IMR-90 (cell line): ENCODE results near the gene DOCK2. TPM values are rescaled to one million over a fixed set of nuclear protein-coding genes. Genes with fewer than 3 reads are reported as not detected.

Source experiments
- ATAC-seq: fragments of 200-7000 bp; cut with Tn5 transposase; 2 replicates; pipeline ENCODE4 v1.9.1; 2020; ENCODE audit warnings: low read depth, mild to moderate bottlenecking, moderate library complexity
- BruUV-seq: library from RNA; stranded (reverse); fragments of 400-500 nt; replicated peaks from 2 replicates; lab custom pipeline; 2021; lab: Mats Ljungman, UMichigan
- CTCF ChIA-PET: fragments of 300-600 bp; formaldehyde crosslinking; extraction: SDS; loops from one replicate; lab custom pipeline; 2021; ENCODE audit warnings: antibody characterized with exemption; lab: Yijun Ruan, JAX
- POLR2A ChIA-PET: fragments of 300-600 bp; sonication (Branson Sonifier 250); formaldehyde crosslinking; loops from one replicate; lab custom pipeline; 2022; ENCODE audit warnings: antibody characterized with exemption; ENCODE audit not compliant: unreplicated experiment; lab: Charles Lee
- DNase-seq: peaks from one replicate; pipeline ENCODE4 v3.0.0; 2013
- H2AFZ ChIP-seq: replicated peaks from 2 replicates; pipeline ENCODE3; 2013; ENCODE audit warnings: low read length, mild to moderate bottlenecking; ENCODE audit not compliant: poor library complexity
- H2AK5ac ChIP-seq: 2 replicates; pipeline ENCODE4 v1.6.1; 2013; ENCODE audit warnings: low read depth, low read length, inconsistent platforms
- H2AK9ac ChIP-seq: replicated peaks from 2 replicates; pipeline ENCODE3; 2013; ENCODE audit warnings: mild to moderate bottlenecking, low read depth, low read length, moderate library complexity; ENCODE audit not compliant: poor library complexity
- H2BK120ac ChIP-seq: 2 replicates; pipeline ENCODE4 v1.6.1; 2013; ENCODE audit warnings: low read depth, low read length, inconsistent platforms
- H2BK15ac ChIP-seq: 3 replicates; pipeline ENCODE4 v1.6.1; 2013; ENCODE audit warnings: low read depth, low read length, inconsistent platforms
- H2BK20ac ChIP-seq: 2 replicates; pipeline ENCODE4 v1.6.1; 2013; ENCODE audit warnings: low read depth, mild to moderate bottlenecking, inconsistent platforms, low read length, moderate library complexity
- H2BK5ac ChIP-seq: 2 replicates; pipeline ENCODE4 v1.6.1; 2013; ENCODE audit warnings: mild to moderate bottlenecking, low read depth, low read length, inconsistent platforms; ENCODE audit not compliant: poor library complexity, severe bottlenecking
- H3K14ac ChIP-seq: replicated peaks from 2 replicates; pipeline ENCODE4 v1.6.1; 2013; ENCODE audit warnings: low read depth, low read length, inconsistent platforms
- H3K18ac ChIP-seq: 2 replicates; pipeline ENCODE4 v1.6.1; 2013; ENCODE audit warnings: low read depth, low read length, control low read depth
- H3K23ac ChIP-seq: 2 replicates; pipeline ENCODE4 v1.6.1; 2013; ENCODE audit warnings: low read depth, low read length, inconsistent platforms
- H3K27ac ChIP-seq: 2 replicates; pipeline ENCODE4 v1.5.1; 2013; ENCODE audit warnings: mild to moderate bottlenecking, control low read depth, low read length; ENCODE audit not compliant: insufficient read depth
- H3K27me3 ChIP-seq: 2 replicates; pipeline ENCODE4 v1.6.1; 2013; ENCODE audit warnings: low read length; ENCODE audit not compliant: control insufficient read depth, insufficient read depth
- H3K36me3 ChIP-seq: 2 replicates; pipeline ENCODE4 v1.6.1; 2013; ENCODE audit warnings: low read length, mixed read lengths; ENCODE audit not compliant: control insufficient read depth, insufficient read depth
- H3K4ac ChIP-seq: 2 replicates; pipeline ENCODE4 v1.6.1; 2013; ENCODE audit warnings: low read depth, low read length, inconsistent platforms
- H3K4me1 ChIP-seq: 2 replicates; pipeline ENCODE4 v1.6.1; 2013; ENCODE audit warnings: low read length, mixed read lengths; ENCODE audit not compliant: control insufficient read depth, insufficient read depth
- H3K4me2 ChIP-seq: 2 replicates; pipeline ENCODE4 v1.6.1; 2013; ENCODE audit warnings: low read depth, mild to moderate bottlenecking, control low read depth, low read length, moderate library complexity
- H3K4me3 ChIP-seq: 2 replicates; pipeline ENCODE4 v1.5.1; 2013; ENCODE audit warnings: low read depth, mild to moderate bottlenecking, control low read depth, low read length, moderate library complexity; ENCODE audit not compliant: insufficient read depth
- H3K56ac ChIP-seq: 2 replicates; pipeline ENCODE4 v1.6.1; 2013; ENCODE audit warnings: low read length, inconsistent platforms; ENCODE audit not compliant: insufficient read depth; ENCODE audit errors: extremely low read depth
- H3K79me1 ChIP-seq, 2 experiments: 2 replicates each; pipeline ENCODE4 v1.6.1; 2013; ENCODE audit warnings: low read length in 2 of 2, inconsistent platforms in 1 of 2, low read depth in 1 of 2
- H3K9ac ChIP-seq: 2 replicates; pipeline ENCODE4 v1.6.1; 2013; ENCODE audit warnings: low read depth, low read length, control low read depth
- H3K9me1 ChIP-seq: 2 replicates; pipeline ENCODE4 v1.6.1; 2013; ENCODE audit warnings: low read length, inconsistent platforms; ENCODE audit not compliant: insufficient read depth
- H3K9me3 ChIP-seq: 2 replicates; pipeline ENCODE4 v1.6.1; 2013; ENCODE audit warnings: low read length; ENCODE audit not compliant: control insufficient read depth, insufficient read depth
- H4K20me1 ChIP-seq: 2 replicates; pipeline ENCODE4 v1.6.1; 2013; ENCODE audit warnings: low read length, inconsistent platforms; ENCODE audit not compliant: insufficient read depth
- H4K5ac ChIP-seq: 2 replicates; pipeline ENCODE4 v1.6.1; 2013; ENCODE audit warnings: mild to moderate bottlenecking, low read depth, low read length, control low read depth
- H4K8ac ChIP-seq, 2 experiments: 2 replicates each; pipeline ENCODE4 v1.6.1; 2013; ENCODE audit warnings: low read depth in 2 of 2, low read length in 2 of 2, control low read depth in 1 of 2, inconsistent platforms in 1 of 2
- H4K91ac ChIP-seq: 2 replicates; pipeline ENCODE4 v1.6.1; 2013; ENCODE audit warnings: low read depth, low read length, inconsistent platforms; ENCODE audit not compliant: insufficient read depth
- BHLHE40 ChIP-seq: fragments of 150-350 bp; IDR thresholded peaks from 2 replicates; pipeline ENCODE4 v1.6.1; 2016; ENCODE audit warnings: mild to moderate bottlenecking, low read depth, low read length
- CHD1 ChIP-seq: IDR thresholded peaks from 2 replicates; pipeline ENCODE4 v1.6.1; 2012; ENCODE audit warnings: low read depth, low read length, improper control_type of control experiment
- CTCF ChIP-seq: conservative IDR thresholded peaks from 2 replicates; pipeline ENCODE4 v1.5.1; 2012; ENCODE audit warnings: mild to moderate bottlenecking, low read depth, low read length, improper control_type of control experiment
- FOS ChIP-seq: fragments of 150-350 bp; IDR thresholded peaks from 2 replicates; pipeline ENCODE4 v1.6.1; 2016; ENCODE audit warnings: low read depth, low read length
- POLR2A ChIP-seq: IDR thresholded peaks from 2 replicates; pipeline ENCODE4 v1.6.1; 2012; ENCODE audit warnings: mild to moderate bottlenecking, low read depth, low read length
- RCOR1 ChIP-seq: IDR thresholded peaks from 2 replicates; pipeline ENCODE4 v1.6.1; 2012; ENCODE audit warnings: mild to moderate bottlenecking, low read length, improper control_type of control experiment; ENCODE audit not compliant: insufficient replicate concordance
- RFX5 ChIP-seq: IDR thresholded peaks from 2 replicates; pipeline ENCODE4 v1.8.0; 2012; ENCODE audit warnings: low read depth, mild to moderate bottlenecking, low read length, moderate library complexity
- WGBS, 2 experiments: methylation state at CpG; one replicate each; pipeline versions ENCODE4 v1.1.5 to v1.1.7; 2013; ENCODE audit warnings: missing lambda C conversion rate in 2 of 2; ENCODE audit not compliant: insufficient read length in 1 of 2; ENCODE audit errors: extremely low coverage in 2 of 2; 5-methylcytosine and 5-hydroxymethylcytosine counted together
- dilution Hi-C: fragments of 300-500 bp; cut with HindIII; formaldehyde crosslinking; loops from one replicate; pipeline ENCODE4 v1.14.3; 2018; ENCODE audit warnings: low sequenced_read_pairs; ENCODE audit not compliant: unreplicated experiment
- in situ Hi-C: fragments of 300-500 bp; cut with MboI; formaldehyde crosslinking; loops from 3 replicates; pipeline ENCODE4 v1.14.3; 2019; ENCODE audit warnings: low sequenced_read_pairs, inconsistent platforms, mixed read lengths
- intact Hi-C: fragments of 100-400 bp; cut with micrococcal nuclease; formaldehyde crosslinking; loops from 2 replicates; pipeline ENCODE4 v1.10.0; 2022
- polyA plus RNA-seq, 3 experiments: library from polyadenylated mRNA; depleted of rRNA; stranded (reverse); fragments of >200 nt; gene quantifications; 2 replicates each; pipeline ENCODE4 v1.2.3, GENCODE V29; 2012; ENCODE audit warnings: low replicate concordance in 1 of 3
- total RNA-seq: library from RNA; depleted of rRNA; stranded (reverse); fragments of >200 nt; gene quantifications from 2 replicates; pipeline ENCODE4 v1.2.3, GENCODE V29; 2012
- TF ChIP-seq, protein P1 (sequence below): fragments of 150-350 bp; IDR thresholded peaks from 2 replicates; pipeline ENCODE4 v1.6.1; 2016; ENCODE audit warnings: low read depth, mild to moderate bottlenecking, low read length, moderate library complexity, borderline replicate concordance

DOCK2 gene
- total and polyA plus RNA-seq, 2 of the 4 experiments (the other 2 are of a cell fraction) = 0.72 to 3.0 TPM

- Histone ChIP-seq H2AK9ac (no peak overlapping the region), H2BK5ac (no peak overlapping the region), H3K9me3 (no peaks in the 10 kb centered on the region), H2BK120ac (no peak overlapping the region), H3K56ac (no peak overlapping the region), H2AFZ (no peak overlapping the region), H3K79me1 (peaks cover 10 to 12% of the 10 kb centered on the region in 2 experiments), H3K9me1 (peaks cover 2% of the 10 kb centered on the region; the same call in 1 of the 2 replicates), H3K27ac (no peak overlapping the region), H2BK15ac (no peak overlapping the region), H3K4me1 (peaks cover 4% of the 10 kb centered on the region), H4K8ac (no peak overlapping the region), H2AK5ac (no peak overlapping the region), H3K4ac (no peak overlapping the region), H4K5ac (no peak overlapping the region), H3K23ac (no peak overlapping the region), H4K91ac (no peak overlapping the region), H3K18ac (no peak overlapping the region), H4K20me1 (no peaks in the 10 kb centered on the region), H3K36me3 (no peaks in the 10 kb centered on the region; the same call in 1 of the 2 replicates), H3K14ac (no peak overlapping the region), H3K9ac (no peak overlapping the region), H3K4me3 (no peak overlapping the region), H3K27me3 (no peaks in the 10 kb centered on the region), H3K4me2 (no peak overlapping the region), H2BK20ac (no peak overlapping the region)
- no peak for DNase-seq
- BruUV-seq = no TSS peak
- intact Hi-C loops = no loop called here
- dilution Hi-C loops = no loop called here
- no CpG with 5 or more reads among the region's 4 CpGs for WGBS, 2 experiments
- in situ Hi-C loops = no loop called here
- no peak for ATAC-seq
- TF ChIP-seq BHLHE40 = no peak
- TF ChIP-seq CTCF = no peak
- TF ChIP-seq FOS = no peak
- no peak for TF ChIP-seq CHD1
- TF ChIP-seq RCOR1 = no peak
- TF ChIP-seq RFX5 = no peak
- TF ChIP-seq POLR2A = no peak
- TF ChIP-seq, protein P1, sequence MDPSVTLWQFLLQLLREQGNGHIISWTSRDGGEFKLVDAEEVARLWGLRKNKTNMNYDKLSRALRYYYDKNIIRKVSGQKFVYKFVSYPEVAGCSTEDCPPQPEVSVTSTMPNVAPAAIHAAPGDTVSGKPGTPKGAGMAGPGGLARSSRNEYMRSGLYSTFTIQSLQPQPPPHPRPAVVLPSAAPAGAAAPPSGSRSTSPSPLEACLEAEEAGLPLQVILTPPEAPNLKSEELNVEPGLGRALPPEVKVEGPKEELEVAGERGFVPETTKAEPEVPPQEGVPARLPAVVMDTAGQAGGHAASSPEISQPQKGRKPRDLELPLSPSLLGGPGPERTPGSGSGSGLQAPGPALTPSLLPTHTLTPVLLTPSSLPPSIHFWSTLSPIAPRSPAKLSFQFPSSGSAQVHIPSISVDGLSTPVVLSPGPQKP = no peak
- ChIA-PET POLR2A (no interaction called here), CTCF (interaction anchor here (1.4 kb wide), 1 partner anchor 10 kb away, joined by 5 read pairs; no protein-coding TSS in a partner anchor)
Observed at GRCh38 chr5:169897481-169897880, 260.4 kb downstream of the DOCK2 start.
